Neural progenitor cell (in vitro differentiated cells): Measurements from ENCODE around the gene FADS6. TPM values are rescaled to one million over a fixed set of nuclear protein-coding genes. Genes with fewer than 3 reads are reported as not detected.
A peak's percentile ranks its signal among the peaks of the same experiment; 100 is the strongest.

Experiments used
- DNase-seq: peaks from one replicate; pipeline ENCODE4 v3.0.0-alpha.2; 2016; ENCODE audit warnings: low spot score
- H2AFZ ChIP-seq: fragments of 200-600 bp; sonication (generic); replicated peaks from 2 replicates; pipeline ENCODE4 v1.6.1; 2016; ENCODE audit warnings: antibody characterized with exemption
- H3F3A ChIP-seq: fragments of 200-600 bp; sonication (generic); 2 replicates; pipeline ENCODE4 v1.6.1; 2016; ENCODE audit warnings: antibody characterized with exemption, low read depth
- H3K27ac ChIP-seq: fragments of 200-600 bp; sonication (generic); 2 replicates; pipeline ENCODE4 v1.5.1; 2016; ENCODE audit warnings: mild to moderate bottlenecking
- H3K27me3 ChIP-seq: fragments of 200-600 bp; sonication (generic); 2 replicates; pipeline ENCODE4 v1.6.1; 2016; ENCODE audit warnings: mild to moderate bottlenecking, moderate library complexity
- H3K36me3 ChIP-seq: fragments of 200-600 bp; sonication (generic); 2 replicates; pipeline ENCODE4 v1.5.1; 2016
- H3K4me1 ChIP-seq: fragments of 200-600 bp; sonication (generic); 2 replicates; pipeline ENCODE4 v1.6.1; 2016; ENCODE audit warnings: mixed run types
- H3K4me2 ChIP-seq: fragments of 200-600 bp; sonication (generic); 2 replicates; pipeline ENCODE4 v1.6.1; 2016
- H3K4me3 ChIP-seq: fragments of 200-600 bp; sonication (generic); 2 replicates; pipeline ENCODE4 v1.5.1; 2016
- H3K79me2 ChIP-seq: fragments of 200-600 bp; sonication (generic); 2 replicates; pipeline ENCODE4 v1.6.1; 2016; ENCODE audit warnings: low read depth
- H3K9ac ChIP-seq: fragments of 200-600 bp; sonication (generic); 2 replicates; pipeline ENCODE4 v1.6.1; 2016
- H3K9me3 ChIP-seq: fragments of 200-600 bp; sonication (generic); 2 replicates; pipeline ENCODE4 v1.5.1; 2016; ENCODE audit warnings: low read depth
- H4K20me1 ChIP-seq: fragments of 200-600 bp; sonication (generic); 2 replicates; pipeline ENCODE4 v1.6.1; 2016; ENCODE audit warnings: low read depth
- H3K27ac Mint-ChIP-seq: 3 replicates; pipeline ENCODE4 v1.8.0; 2021; ENCODE audit warnings: mixed read lengths
- H3K27me3 Mint-ChIP-seq: 2 replicates; pipeline ENCODE4 v1.8.0; 2022; ENCODE audit warnings: low read depth, mild to moderate bottlenecking, inconsistent platforms, moderate library complexity, mixed read lengths; ENCODE audit not compliant: insufficient read depth
- H3K36me3 Mint-ChIP-seq: 3 replicates; pipeline ENCODE4 v1.8.0; 2021; ENCODE audit warnings: mixed read lengths
- H3K4me1 Mint-ChIP-seq: 3 replicates; pipeline ENCODE4 v1.8.0; 2021; ENCODE audit warnings: mixed read lengths
- H3K4me3 Mint-ChIP-seq: 3 replicates; pipeline ENCODE4 v1.8.0; 2021; ENCODE audit warnings: mild to moderate bottlenecking, moderate library complexity, mixed read lengths
- H3K9me3 Mint-ChIP-seq: 3 replicates; pipeline ENCODE4 v1.8.0; 2020; ENCODE audit warnings: mixed read lengths
- EZH2 ChIP-seq: fragments of 200-600 bp; sonication (generic); IDR thresholded peaks from 2 replicates; pipeline ENCODE4 v1.6.1; 2017; ENCODE audit warnings: antibody characterized with exemption, mild to moderate bottlenecking, moderate library complexity
- EZH2phosphoT487 ChIP-seq: fragments of 200-600 bp; sonication (generic); IDR thresholded peaks from 2 replicates; pipeline ENCODE4 v1.6.1; 2017; ENCODE audit warnings: antibody characterized with exemption
- total RNA-seq: library from RNA; depleted of rRNA; stranded (reverse); fragments of >200 nt; gene quantifications from 2 replicates; pipeline ENCODE4 v1.2.3, GENCODE V29; 2015; ENCODE audit warnings: low replicate concordance
- TF ChIP-seq, protein P1 (sequence below): fragments of 200-600 bp; sonication (generic); IDR thresholded peaks from 2 replicates; pipeline ENCODE4 v1.5.1; 2017; ENCODE audit warnings: antibody characterized with exemption, mild to moderate bottlenecking

Gene FADS6
- total RNA-seq, 1 donor from 2014 or later: 0.36 TPM

DNA sequence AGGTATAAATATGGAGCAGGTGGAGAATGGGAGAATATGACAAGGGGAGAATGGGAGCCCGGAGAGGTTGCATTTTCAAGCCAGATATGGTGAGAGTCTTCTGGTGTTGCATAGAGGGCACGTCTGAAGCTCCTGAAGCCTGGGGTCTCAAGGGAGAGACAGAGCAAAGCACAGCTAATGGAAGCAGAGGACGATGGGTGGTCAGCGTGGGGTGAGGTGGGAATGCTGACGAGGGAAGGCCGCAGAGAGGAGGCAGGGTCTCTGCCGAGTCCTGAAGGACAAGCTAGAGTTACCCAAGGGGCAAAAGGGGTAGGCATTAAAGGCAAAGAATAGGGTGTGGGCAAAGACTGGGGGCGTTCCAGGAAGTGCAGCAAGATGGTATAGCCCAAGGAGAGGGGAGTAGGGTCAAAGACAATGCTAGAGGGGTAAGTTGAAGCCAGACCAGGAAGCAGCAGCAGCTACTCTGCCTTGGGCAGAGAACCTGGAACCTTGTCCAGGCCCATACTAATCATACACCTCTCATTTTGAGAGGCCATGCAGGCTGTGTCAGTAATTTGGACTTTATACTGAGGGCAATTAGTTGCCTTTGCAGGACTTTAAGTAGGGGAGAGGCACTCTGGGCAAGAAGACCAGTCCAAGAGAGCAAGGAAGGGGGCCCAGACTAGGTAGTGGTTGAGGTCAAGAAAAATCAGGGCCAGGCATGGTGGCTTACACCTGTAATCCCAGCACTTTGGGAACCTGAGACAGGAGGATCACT, 44.9 kb upstream of the FADS6 start:
- no peaks in the 10 kb centered on the region for H3K4me1 Mint-ChIP-seq
- H3K27ac Mint-ChIP-seq: no peak overlapping the region
- H3F3A ChIP-seq: no peaks in the 10 kb centered on the region
- H3K4me3 ChIP-seq: no peak overlapping the region
- no peaks in the 10 kb centered on the region for H3K36me3 ChIP-seq
- no peak overlapping the region for H3K27ac ChIP-seq
- no peaks in the 10 kb centered on the region for H3K79me2 ChIP-seq
- H4K20me1 ChIP-seq: peaks cover 36% of the 10 kb centered on the region
- DNase-seq: no peak
- H3K4me2 ChIP-seq: no peak overlapping the region
- no peak overlapping the region for H3K9ac ChIP-seq
- no peaks in the 10 kb centered on the region for H3K36me3 Mint-ChIP-seq
- H3K9me3 Mint-ChIP-seq: no peaks in the 10 kb centered on the region
- H2AFZ ChIP-seq: no peak overlapping the region
- peaks cover 85% of the 10 kb centered on the region for H3K27me3 ChIP-seq
- H3K4me1 ChIP-seq: peaks cover 7% of the 10 kb centered on the region
- no peak overlapping the region for H3K4me3 Mint-ChIP-seq
- TF ChIP-seq EZH2 (no peak), EZH2phosphoT487 (no peak)
- TF ChIP-seq, protein P1, sequence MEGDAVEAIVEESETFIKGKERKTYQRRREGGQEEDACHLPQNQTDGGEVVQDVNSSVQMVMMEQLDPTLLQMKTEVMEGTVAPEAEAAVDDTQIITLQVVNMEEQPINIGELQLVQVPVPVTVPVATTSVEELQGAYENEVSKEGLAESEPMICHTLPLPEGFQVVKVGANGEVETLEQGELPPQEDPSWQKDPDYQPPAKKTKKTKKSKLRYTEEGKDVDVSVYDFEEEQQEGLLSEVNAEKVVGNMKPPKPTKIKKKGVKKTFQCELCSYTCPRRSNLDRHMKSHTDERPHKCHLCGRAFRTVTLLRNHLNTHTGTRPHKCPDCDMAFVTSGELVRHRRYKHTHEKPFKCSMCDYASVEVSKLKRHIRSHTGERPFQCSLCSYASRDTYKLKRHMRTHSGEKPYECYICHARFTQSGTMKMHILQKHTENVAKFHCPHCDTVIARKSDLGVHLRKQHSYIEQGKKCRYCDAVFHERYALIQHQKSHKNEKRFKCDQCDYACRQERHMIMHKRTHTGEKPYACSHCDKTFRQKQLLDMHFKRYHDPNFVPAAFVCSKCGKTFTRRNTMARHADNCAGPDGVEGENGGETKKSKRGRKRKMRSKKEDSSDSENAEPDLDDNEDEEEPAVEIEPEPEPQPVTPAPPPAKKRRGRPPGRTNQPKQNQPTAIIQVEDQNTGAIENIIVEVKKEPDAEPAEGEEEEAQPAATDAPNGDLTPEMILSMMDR: no peak
- H3K27me3 Mint-ChIP-seq: peaks cover 58% of the 10 kb centered on the region
- no peaks in the 10 kb centered on the region for H3K9me3 ChIP-seq

DNA sequence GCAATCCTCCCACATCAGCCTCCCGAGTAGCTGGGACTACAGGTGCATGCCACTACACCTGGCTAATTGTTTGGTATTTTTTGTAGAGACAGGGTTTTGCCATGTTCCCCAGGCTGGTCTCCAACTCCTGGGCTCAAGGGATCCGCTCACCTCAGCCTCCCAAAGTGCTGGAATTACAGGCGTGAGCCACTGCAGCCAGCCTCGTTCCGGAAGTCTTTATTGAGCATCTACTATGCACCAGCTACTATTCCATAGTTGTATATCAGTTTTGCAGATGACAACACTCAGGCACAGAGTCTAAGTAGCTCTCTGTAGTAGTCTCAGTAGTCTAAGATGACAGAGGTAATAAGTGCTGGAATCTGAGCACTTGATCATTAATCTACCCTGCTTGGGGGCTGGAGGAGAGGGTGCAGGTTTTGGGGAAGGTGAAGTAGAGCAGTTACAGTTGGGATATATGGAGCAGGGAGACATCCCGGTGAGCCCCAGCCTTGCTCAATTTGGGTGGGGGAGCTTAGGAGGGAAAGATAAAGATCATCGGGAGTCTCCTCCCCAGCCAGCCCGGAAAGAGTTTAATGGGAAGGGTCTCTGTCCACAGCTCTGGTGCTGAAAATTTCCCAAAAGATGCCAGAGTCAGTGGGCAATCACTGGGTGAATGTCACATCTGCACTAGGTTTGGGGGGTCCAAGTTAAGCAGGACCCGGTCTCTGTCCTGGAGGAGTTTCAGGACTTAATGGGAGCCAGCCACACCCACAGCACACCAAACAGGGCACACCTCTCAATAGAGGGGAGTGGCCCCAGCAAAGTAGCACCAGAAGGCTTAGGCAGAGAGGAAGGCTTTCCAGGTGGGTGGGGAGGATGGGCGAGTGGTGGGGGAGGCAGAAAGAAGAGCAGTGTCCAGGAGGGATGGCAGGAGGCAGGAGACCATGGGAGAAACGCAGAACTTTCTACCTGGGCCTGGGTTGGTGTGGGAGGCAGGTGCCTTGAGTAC, 43.9 kb upstream of the FADS6 start:
- peaks cover 93% of the 10 kb centered on the region for H3K27me3 ChIP-seq
- no peaks in the 10 kb centered on the region for H3F3A ChIP-seq
- Mint-ChIP-seq H3K4me1 (no peaks in the 10 kb centered on the region), H3K36me3 (no peaks in the 10 kb centered on the region), H3K9me3 (no peaks in the 10 kb centered on the region), H3K27me3 (peaks cover 61% of the 10 kb centered on the region), H3K27ac (no peak overlapping the region), H3K4me3 (no peak overlapping the region)
- H3K36me3 ChIP-seq: no peaks in the 10 kb centered on the region
- H3K9ac ChIP-seq: no peak overlapping the region
- H4K20me1 ChIP-seq: peaks cover 40% of the 10 kb centered on the region
- H3K4me3 ChIP-seq: no peak overlapping the region
- no peak for TF ChIP-seq EZH2phosphoT487
- no peak overlapping the region for H3K4me2 ChIP-seq
- H3K4me1 ChIP-seq: peaks cover 7% of the 10 kb centered on the region
- no peak overlapping the region for H3K27ac ChIP-seq
- H3K79me2 ChIP-seq: no peaks in the 10 kb centered on the region
- no peak overlapping the region for H2AFZ ChIP-seq
- no peaks in the 10 kb centered on the region for H3K9me3 ChIP-seq
- DNase-seq: peak; percentile 71

DNA sequence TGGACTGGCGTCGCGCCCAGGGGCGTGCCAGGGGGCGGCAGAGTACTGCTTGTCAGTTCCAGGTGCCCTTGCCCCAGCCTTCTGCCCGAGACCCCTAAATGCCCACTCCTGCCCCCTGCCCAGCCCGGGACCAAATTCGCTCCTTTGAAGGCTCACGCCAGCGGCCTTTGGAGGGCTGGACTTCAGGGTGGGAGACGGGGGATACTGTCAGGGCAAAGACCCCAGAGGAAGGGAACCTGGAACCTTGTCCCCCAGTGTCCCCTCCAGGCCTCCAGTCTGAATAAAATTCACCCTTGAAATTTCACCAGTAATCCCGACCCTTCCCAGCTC, 43.0 kb upstream of the FADS6 start:
- Histone ChIP-seq H4K20me1 (peaks cover 40% of the 10 kb centered on the region), H3K9me3 (no peaks in the 10 kb centered on the region), H3K27me3 (peaks cover 99% of the 10 kb centered on the region), H3K4me3 (no peak overlapping the region), H3K9ac (no peak overlapping the region), H3K79me2 (no peaks in the 10 kb centered on the region), H3K4me1 (peaks cover 7% of the 10 kb centered on the region), H2AFZ (no peak overlapping the region), H3K27ac (no peak overlapping the region), H3K4me2 (peak overlapping the region; percentile 64), H3F3A (no peaks in the 10 kb centered on the region), H3K36me3 (no peaks in the 10 kb centered on the region)
- no peaks in the 10 kb centered on the region for H3K4me1 Mint-ChIP-seq
- H3K27ac Mint-ChIP-seq: no peak overlapping the region
- no peaks in the 10 kb centered on the region for H3K9me3 Mint-ChIP-seq
- H3K27me3 Mint-ChIP-seq: peaks cover 64% of the 10 kb centered on the region
- no peaks in the 10 kb centered on the region for H3K36me3 Mint-ChIP-seq
- TF ChIP-seq EZH2 (peak; percentile 2), EZH2phosphoT487 (peak; percentile 14)
- TF ChIP-seq, protein P1: no peak
- no peak overlapping the region for H3K4me3 Mint-ChIP-seq
- no peak for DNase-seq
